ENCODE measurements around the gene SMYD3.
A peak's percentile ranks its signal among the peaks of the same experiment; 100 is the strongest.

SMYD3 gene

DNA sequence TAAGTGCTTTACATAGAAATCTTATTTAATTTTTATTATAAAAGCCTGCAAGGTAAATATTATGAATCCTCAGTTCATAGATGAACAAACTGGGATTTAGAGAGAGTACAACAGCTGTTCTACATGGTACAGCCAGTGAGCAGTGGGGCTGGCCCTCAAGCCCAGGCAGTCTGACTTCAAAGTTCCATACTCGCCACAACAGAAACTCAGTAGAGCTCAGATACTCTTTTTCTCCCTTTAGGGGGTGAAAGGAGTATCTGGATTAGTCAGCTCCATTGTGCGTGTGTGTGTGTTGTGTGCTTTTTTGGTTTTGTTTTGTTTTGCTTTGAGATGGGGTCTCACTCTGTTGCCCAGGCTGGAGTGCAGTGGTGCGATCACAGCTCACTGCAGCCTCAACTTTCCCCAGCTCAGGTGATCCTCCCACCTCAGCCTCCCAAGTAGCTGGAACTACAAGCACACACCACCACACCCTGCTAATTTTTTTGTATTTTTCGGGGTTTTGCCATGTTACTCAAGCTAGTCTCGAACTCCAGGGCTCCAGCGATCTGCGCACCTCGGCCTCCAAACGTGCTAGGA is 378.5 kb downstream of the SMYD3 start:
- Histone ChIP-seq H3K9me3 (ENCODE audit: insufficient read depth, low read length) (no peaks in the 10 kb centered on the region), H3K27me3 (ENCODE audit: insufficient read depth, insufficient read length) (no peaks in the 10 kb centered on the region), H3K9ac (ENCODE audit: insufficient read length, low read depth) (no peak overlapping the region), H3K36me3 (ENCODE audit: insufficient read depth, insufficient read length, low read length) (no peaks in the 10 kb centered on the region), H3K4me3 (ENCODE audit: insufficient read length, low read depth) (no peak overlapping the region), H3K4me1 (ENCODE audit: insufficient read depth, insufficient read length) (no peaks in the 10 kb centered on the region)
- no peak for DNase-seq (ENCODE audit: low read depth, low spot score)
- TF ChIP-seq YY1 (IDR thresholded peaks at IDR 0.05; ENCODE audit: insufficient read depth, insufficient read length) (no peak), ZNF274 (IDR thresholded peaks at IDR 0.05; ENCODE audit: low read depth, low read length) (no peak), SUZ12 (IDR thresholded peaks at IDR 0.05; ENCODE audit: extremely low read depth, insufficient read depth, insufficient read length) (no peak)

DNA sequence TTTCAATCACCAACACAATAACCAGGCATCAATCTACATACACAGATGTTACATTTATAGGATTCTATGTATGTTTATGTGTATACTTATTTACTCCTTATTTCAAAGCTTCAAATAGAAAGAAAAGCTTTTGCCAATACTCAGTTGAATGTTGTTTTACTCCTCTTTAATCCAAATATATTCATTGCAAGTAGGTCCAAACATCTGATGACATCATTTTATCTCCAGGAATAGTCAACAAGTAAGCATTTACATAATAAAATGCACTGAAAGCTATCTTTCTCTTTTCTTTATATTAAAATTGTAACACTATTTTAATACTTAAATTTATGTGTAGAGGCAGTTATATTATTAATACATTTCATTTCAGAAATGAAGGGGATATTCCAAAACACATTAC is 380.5 kb downstream of the SMYD3 start:
- TF ChIP-seq SUZ12 (IDR thresholded peaks at IDR 0.05; ENCODE audit: extremely low read depth, insufficient read depth, insufficient read length) = no peak
- no peak for TF ChIP-seq ZNF274 (IDR thresholded peaks at IDR 0.05; ENCODE audit: low read depth, low read length)
- no peak for TF ChIP-seq YY1 (IDR thresholded peaks at IDR 0.05; ENCODE audit: insufficient read depth, insufficient read length)
- Histone ChIP-seq H3K9ac (ENCODE audit: insufficient read length, low read depth) (no peak overlapping the region), H3K27me3 (ENCODE audit: insufficient read depth, insufficient read length) (no peaks in the 10 kb centered on the region), H3K4me1 (ENCODE audit: insufficient read depth, insufficient read length) (no peaks in the 10 kb centered on the region), H3K9me3 (ENCODE audit: insufficient read depth, low read length) (no peaks in the 10 kb centered on the region), H3K4me3 (ENCODE audit: insufficient read length, low read depth) (no peak overlapping the region), H3K36me3 (ENCODE audit: insufficient read depth, insufficient read length, low read length) (no peaks in the 10 kb centered on the region)
- no peak for DNase-seq (ENCODE audit: low read depth, low spot score)

DNA sequence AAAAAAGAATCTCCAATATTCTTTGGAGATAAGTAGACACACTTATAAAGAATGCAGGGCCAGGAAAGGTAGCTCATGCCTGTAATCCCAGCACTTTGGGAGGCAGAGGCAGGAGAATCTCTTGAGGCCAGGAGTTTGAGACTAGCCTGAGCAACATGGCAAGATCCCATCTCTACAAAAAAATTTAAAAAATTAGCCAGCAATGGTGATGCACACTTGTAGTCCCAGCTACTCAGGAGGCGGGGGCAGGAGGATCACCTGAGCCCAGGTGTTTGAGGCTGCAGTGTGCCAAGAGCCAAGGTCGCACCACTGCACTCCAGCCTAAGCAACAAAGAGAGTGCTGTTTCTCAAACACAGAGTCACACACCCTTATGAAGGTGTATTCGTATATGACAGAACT is 385.0 kb downstream of the SMYD3 start:
- Histone ChIP-seq H3K4me3 (ENCODE audit: insufficient read length, low read depth) (no peak overlapping the region), H3K4me1 (ENCODE audit: insufficient read depth, insufficient read length) (no peaks in the 10 kb centered on the region), H3K36me3 (ENCODE audit: insufficient read depth, insufficient read length, low read length) (no peaks in the 10 kb centered on the region), H3K9me3 (ENCODE audit: insufficient read depth, low read length) (no peaks in the 10 kb centered on the region), H3K27me3 (ENCODE audit: insufficient read depth, insufficient read length) (no peaks in the 10 kb centered on the region), H3K9ac (ENCODE audit: insufficient read length, low read depth) (no peak overlapping the region)
- no peak for DNase-seq (ENCODE audit: low read depth, low spot score)
- TF ChIP-seq YY1 (IDR thresholded peaks at IDR 0.05; ENCODE audit: insufficient read depth, insufficient read length) = no peak
- TF ChIP-seq ZNF274 (IDR thresholded peaks at IDR 0.05; ENCODE audit: low read depth, low read length) = no peak
- no peak for TF ChIP-seq SUZ12 (IDR thresholded peaks at IDR 0.05; ENCODE audit: extremely low read depth, insufficient read depth, insufficient read length)

DNA sequence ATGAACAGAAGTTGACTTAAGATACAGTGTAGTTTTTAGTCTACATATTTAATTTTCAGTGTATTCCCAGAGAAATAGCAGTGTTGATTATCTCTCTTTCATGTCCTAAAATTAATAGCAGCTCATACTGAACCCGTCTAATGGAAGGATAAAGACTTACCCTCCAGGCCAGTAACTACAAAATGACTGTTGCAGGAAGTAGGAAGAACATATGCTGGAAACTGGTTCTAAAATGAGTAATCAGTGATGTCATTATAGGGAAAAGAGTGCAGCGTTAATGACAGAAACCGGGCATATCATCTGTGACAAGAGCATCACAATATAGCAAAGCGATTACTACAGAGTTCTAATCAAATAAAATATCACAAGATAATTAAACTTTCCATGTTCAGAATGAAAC is 385.5 kb downstream of the SMYD3 start:
- H3K4me3 ChIP-seq (ENCODE audit: insufficient read length, low read depth) = no peak overlapping the region
- no peak overlapping the region for H3K9ac ChIP-seq (ENCODE audit: insufficient read length, low read depth)
- no peak for TF ChIP-seq SUZ12 (IDR thresholded peaks at IDR 0.05; ENCODE audit: extremely low read depth, insufficient read depth, insufficient read length)
- TF ChIP-seq YY1 (IDR thresholded peaks at IDR 0.05; ENCODE audit: insufficient read depth, insufficient read length) = no peak
- TF ChIP-seq ZNF274 (IDR thresholded peaks at IDR 0.05; ENCODE audit: low read depth, low read length) = no peak
- no peaks in the 10 kb centered on the region for H3K9me3 ChIP-seq (ENCODE audit: insufficient read depth, low read length)
- no peaks in the 10 kb centered on the region for H3K4me1 ChIP-seq (ENCODE audit: insufficient read depth, insufficient read length)
- no peaks in the 10 kb centered on the region for H3K27me3 ChIP-seq (ENCODE audit: insufficient read depth, insufficient read length)
- no peak for DNase-seq (ENCODE audit: low read depth, low spot score)
- H3K36me3 ChIP-seq (ENCODE audit: insufficient read depth, insufficient read length, low read length) = no peaks in the 10 kb centered on the region

DNA sequence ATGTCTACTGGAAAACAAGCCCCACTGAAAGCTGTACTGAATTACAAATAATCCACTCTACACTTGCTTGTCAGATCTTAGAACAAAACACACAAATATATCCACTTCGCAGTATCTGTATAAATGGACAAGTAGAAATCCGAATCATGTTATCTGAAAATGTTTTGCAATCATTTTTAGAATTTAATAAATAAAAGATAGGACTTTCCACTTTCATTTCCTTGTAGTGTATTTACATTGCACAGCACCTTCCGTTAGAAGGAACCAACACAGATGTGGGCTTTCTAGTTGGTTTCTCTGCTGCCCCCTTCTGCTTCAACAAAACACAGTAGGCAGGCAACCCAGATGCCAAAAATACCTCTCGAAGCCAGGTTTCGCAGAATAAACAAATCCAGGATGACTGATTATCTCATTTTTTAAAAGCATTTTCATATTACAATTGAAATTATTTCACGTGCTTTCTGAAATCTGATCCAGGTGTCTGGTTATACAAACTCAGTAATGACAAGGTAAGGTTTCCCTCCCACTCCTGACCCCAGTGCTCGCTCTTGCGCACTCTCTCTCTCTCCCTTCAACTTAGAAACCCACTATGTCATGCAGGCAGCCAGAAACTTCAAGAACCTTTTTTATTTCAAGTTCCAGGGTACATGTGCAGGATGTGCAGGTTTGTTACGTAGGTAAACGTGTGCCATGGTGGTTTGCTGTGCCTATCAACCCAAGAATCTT is 389.9 kb downstream of the SMYD3 start:
- H3K4me1 ChIP-seq (ENCODE audit: insufficient read depth, insufficient read length) = no peaks in the 10 kb centered on the region
- H3K36me3 ChIP-seq (ENCODE audit: insufficient read depth, insufficient read length, low read length) = no peaks in the 10 kb centered on the region
- H3K4me3 ChIP-seq (ENCODE audit: insufficient read length, low read depth) = no peak overlapping the region
- TF ChIP-seq SUZ12 (IDR thresholded peaks at IDR 0.05; ENCODE audit: extremely low read depth, insufficient read depth, insufficient read length) (no peak), ZNF274 (IDR thresholded peaks at IDR 0.05; ENCODE audit: low read depth, low read length) (no peak), YY1 (IDR thresholded peaks at IDR 0.05; ENCODE audit: insufficient read depth, insufficient read length) (no peak)
- H3K9ac ChIP-seq (ENCODE audit: insufficient read length, low read depth) = no peak overlapping the region
- peak; percentile 54 for DNase-seq (ENCODE audit: low read depth, low spot score)
- no peaks in the 10 kb centered on the region for H3K9me3 ChIP-seq (ENCODE audit: insufficient read depth, low read length)
- H3K27me3 ChIP-seq (ENCODE audit: insufficient read depth, insufficient read length) = no peaks in the 10 kb centered on the region

DNA sequence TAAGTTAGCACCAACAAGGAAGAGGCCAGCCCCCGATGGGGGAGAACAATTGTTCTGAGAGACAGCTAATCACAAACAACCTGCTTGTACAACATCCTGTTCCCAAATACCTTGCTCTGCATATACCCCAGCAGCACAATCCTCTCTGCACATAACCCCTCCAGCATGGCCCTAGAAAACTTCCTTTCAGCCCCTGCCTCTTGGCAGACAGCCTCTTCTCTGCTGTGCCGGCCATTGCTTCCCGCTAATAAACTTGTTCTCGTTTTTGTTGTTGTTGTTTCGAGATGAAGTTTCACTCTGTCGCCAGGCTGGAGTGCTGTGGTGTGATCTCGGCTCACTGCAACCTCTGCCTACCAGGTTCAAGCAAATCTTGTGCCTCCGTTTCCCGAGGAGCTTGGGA is 392.7 kb downstream of the SMYD3 start:
- no peak for DNase-seq (ENCODE audit: low read depth, low spot score)
- no peak for TF ChIP-seq YY1 (IDR thresholded peaks at IDR 0.05; ENCODE audit: insufficient read depth, insufficient read length)
- no peak for TF ChIP-seq SUZ12 (IDR thresholded peaks at IDR 0.05; ENCODE audit: extremely low read depth, insufficient read depth, insufficient read length)
- no peak for TF ChIP-seq ZNF274 (IDR thresholded peaks at IDR 0.05; ENCODE audit: low read depth, low read length)
- H3K9ac ChIP-seq (ENCODE audit: insufficient read length, low read depth) = no peak overlapping the region
- no peaks in the 10 kb centered on the region for H3K9me3 ChIP-seq (ENCODE audit: insufficient read depth, low read length)
- no peaks in the 10 kb centered on the region for H3K36me3 ChIP-seq (ENCODE audit: insufficient read depth, insufficient read length, low read length)
- H3K4me3 ChIP-seq (ENCODE audit: insufficient read length, low read depth) = no peak overlapping the region
- no peaks in the 10 kb centered on the region for H3K27me3 ChIP-seq (ENCODE audit: insufficient read depth, insufficient read length)
- H3K4me1 ChIP-seq (ENCODE audit: insufficient read depth, insufficient read length) = no peaks in the 10 kb centered on the region

DNA sequence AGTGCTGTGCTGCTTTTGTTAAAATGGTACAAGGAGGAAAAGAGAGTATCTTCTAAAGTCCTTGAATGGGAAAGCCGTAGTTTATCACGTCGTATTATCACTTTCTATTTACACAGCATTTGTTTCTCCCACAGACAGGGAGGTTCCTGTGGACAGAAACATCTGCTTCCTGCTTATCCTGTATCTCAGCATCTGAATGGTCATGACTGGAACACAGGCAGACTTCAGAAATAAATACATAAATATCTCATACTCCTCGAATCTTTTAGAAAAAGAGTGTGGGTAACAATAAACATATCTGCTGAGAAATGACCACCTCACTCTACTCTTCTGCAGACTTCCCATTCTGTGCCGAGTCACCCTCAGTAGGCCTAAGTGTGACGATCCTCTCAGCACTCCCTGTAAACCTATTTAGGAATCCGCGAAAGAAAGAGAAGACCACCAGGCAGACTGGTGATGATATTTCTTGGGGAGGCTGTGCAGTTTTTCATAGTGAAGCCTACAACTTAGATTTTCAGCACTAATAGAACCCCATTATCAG is 393.5 kb downstream of the SMYD3 start:
- no peak overlapping the region for H3K9ac ChIP-seq (ENCODE audit: insufficient read length, low read depth)
- no peaks in the 10 kb centered on the region for H3K36me3 ChIP-seq (ENCODE audit: insufficient read depth, insufficient read length, low read length)
- no peaks in the 10 kb centered on the region for H3K9me3 ChIP-seq (ENCODE audit: insufficient read depth, low read length)
- H3K27me3 ChIP-seq (ENCODE audit: insufficient read depth, insufficient read length) = no peaks in the 10 kb centered on the region
- TF ChIP-seq SUZ12 (IDR thresholded peaks at IDR 0.05; ENCODE audit: extremely low read depth, insufficient read depth, insufficient read length) (no peak), YY1 (IDR thresholded peaks at IDR 0.05; ENCODE audit: insufficient read depth, insufficient read length) (no peak), ZNF274 (IDR thresholded peaks at IDR 0.05; ENCODE audit: low read depth, low read length) (no peak)
- DNase-seq (ENCODE audit: low read depth, low spot score) = no peak
- H3K4me3 ChIP-seq (ENCODE audit: insufficient read length, low read depth) = no peak overlapping the region
- H3K4me1 ChIP-seq (ENCODE audit: insufficient read depth, insufficient read length) = no peaks in the 10 kb centered on the region
